ENCODE results near the gene NCKAP1.
"Not testable (repeated sequence)": the region's sequence is repeated elsewhere in the genome, so short reads cannot be mapped to it uniquely, and the experiment has no call there.

Gene NCKAP1

GRCh38 chr2:182895169-182895568 lies 143.1 kb downstream of the NCKAP1 start:
- no peak for FAIRE-seq
- TF ChIP-seq POLR2AphosphoS5 (IDR thresholded peaks at IDR 0.05; ENCODE audit: low read depth, low read length) (no peak), TAF1 (IDR thresholded peaks at IDR 0.05; ENCODE audit: borderline replicate concordance, low read depth, low read length) (no peak), POLR2A (IDR thresholded peaks at IDR 0.05; ENCODE audit: low read depth, low read length) (no peak)

DNA sequence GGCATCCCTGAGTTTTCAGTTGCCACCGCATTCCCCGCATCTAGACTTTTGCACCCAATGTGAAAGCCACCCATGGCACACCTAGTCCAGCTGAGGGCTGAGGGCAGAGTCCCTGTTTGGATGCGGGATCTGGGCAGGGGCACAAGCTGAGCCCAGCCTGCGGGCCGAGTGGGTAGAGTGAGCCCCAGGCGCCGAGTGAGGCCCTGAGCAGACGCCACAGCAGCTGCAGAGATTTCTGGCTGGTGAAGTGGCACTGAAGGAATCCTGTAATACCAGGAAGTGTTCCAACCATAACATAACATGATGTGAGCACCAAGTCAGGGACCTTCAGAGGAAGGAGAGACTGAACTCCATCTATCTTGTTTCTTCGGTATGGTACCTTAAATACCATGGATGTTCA lies 144.1 kb downstream of the NCKAP1 start:
- TF ChIP-seq POLR2AphosphoS5 (IDR thresholded peaks at IDR 0.05; ENCODE audit: low read depth, low read length) (no peak), POLR2A (IDR thresholded peaks at IDR 0.05; ENCODE audit: low read depth, low read length) (no peak), TAF1 (IDR thresholded peaks at IDR 0.05; ENCODE audit: borderline replicate concordance, low read depth, low read length) (no peak)
- FAIRE-seq (no peak), DNase-seq (ENCODE audit: insufficient read length) (no peak)

More at GRCh38 chr2:182895169-182895568, 143.1 kb downstream of the NCKAP1 start:
- DNase-seq (ENCODE audit: insufficient read length), result no peak

- TF ChIP-seq POLR2AphosphoS5 (IDR thresholded peaks at IDR 0.05; ENCODE audit: low read depth, low read length) (no peak), POLR2A (IDR thresholded peaks at IDR 0.05; ENCODE audit: low read depth, low read length) (no peak), TAF1 (IDR thresholded peaks at IDR 0.05; ENCODE audit: borderline replicate concordance, low read depth, low read length) (no peak)
- FAIRE-seq (no peak), DNase-seq (ENCODE audit: insufficient read length) (no peak)
Observed at GRCh38 chr2:182893666-182894065, 144.6 kb downstream of the NCKAP1 start.

- DNase-seq (ENCODE audit: insufficient read length); FAIRE-seq: not testable (repeated sequence)
Observed at GRCh38 chr2:182893035-182893434, 145.2 kb downstream of the NCKAP1 start.

DNA sequence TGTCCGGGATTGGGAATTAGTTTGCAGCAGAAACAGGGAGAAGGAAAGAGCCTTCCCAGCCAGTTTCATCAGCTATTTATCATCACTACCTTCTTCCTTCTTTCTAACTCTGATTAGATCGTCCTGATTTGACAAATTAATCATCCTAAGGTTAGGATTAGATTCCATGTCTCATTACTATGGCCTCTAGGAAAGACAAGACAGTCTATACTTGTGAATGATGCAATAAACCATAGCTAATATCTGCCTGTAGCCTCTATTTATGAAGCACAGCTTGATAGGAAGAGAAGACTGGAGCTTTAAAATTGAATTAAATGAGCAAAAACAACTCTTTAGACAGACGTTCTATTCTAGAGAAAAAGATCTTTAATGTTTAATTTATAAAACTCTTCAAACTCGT lies 146.6 kb downstream of the NCKAP1 start:
- DNase-seq (ENCODE audit: insufficient read length) (no peak), FAIRE-seq (no peak)
- TF ChIP-seq POLR2A (IDR thresholded peaks at IDR 0.05; ENCODE audit: low read depth, low read length) (no peak), TAF1 (IDR thresholded peaks at IDR 0.05; ENCODE audit: borderline replicate concordance, low read depth, low read length) (no peak), POLR2AphosphoS5 (IDR thresholded peaks at IDR 0.05; ENCODE audit: low read depth, low read length) (no peak)

GRCh38 chr2:182890773-182891378 lies 147.4 kb downstream of the NCKAP1 start:
- no peak for FAIRE-seq
- TF ChIP-seq POLR2AphosphoS5 (IDR thresholded peaks at IDR 0.05; ENCODE audit: low read depth, low read length), result no peak
- TF ChIP-seq POLR2A (IDR thresholded peaks at IDR 0.05; ENCODE audit: low read depth, low read length), result no peak
- no peak for TF ChIP-seq TAF1 (IDR thresholded peaks at IDR 0.05; ENCODE audit: borderline replicate concordance, low read depth, low read length)
- DNase-seq (ENCODE audit: insufficient read length), result no peak

DNA sequence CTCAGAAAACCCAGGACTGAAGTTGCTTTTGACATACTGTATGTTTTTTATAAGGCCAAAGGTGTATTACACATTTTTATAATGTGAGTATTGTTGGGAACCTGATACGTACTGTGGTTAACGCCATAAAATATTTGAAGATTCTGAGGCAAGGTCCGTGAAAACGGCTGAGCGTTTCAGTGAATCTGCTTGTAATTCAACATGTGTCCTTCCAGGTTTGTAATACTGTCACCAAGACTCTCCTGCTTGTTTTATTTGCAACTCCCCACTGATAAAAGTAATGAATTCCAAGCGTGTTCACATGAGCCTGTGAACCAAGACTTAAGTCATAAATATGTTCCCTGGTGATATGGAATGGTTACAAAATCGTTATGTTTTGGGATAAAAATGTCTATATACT lies 148.0 kb downstream of the NCKAP1 start:
- no peak for FAIRE-seq
- no peak for TF ChIP-seq TAF1 (IDR thresholded peaks at IDR 0.05; ENCODE audit: borderline replicate concordance, low read depth, low read length)
- no peak for TF ChIP-seq POLR2A (IDR thresholded peaks at IDR 0.05; ENCODE audit: low read depth, low read length)
- no peak for TF ChIP-seq POLR2AphosphoS5 (IDR thresholded peaks at IDR 0.05; ENCODE audit: low read depth, low read length)
- DNase-seq (ENCODE audit: insufficient read length), result no peak

- FAIRE-seq (no peak), DNase-seq (ENCODE audit: insufficient read length) (no peak)
- TF ChIP-seq POLR2AphosphoS5 (IDR thresholded peaks at IDR 0.05; ENCODE audit: low read depth, low read length) (no peak), TAF1 (IDR thresholded peaks at IDR 0.05; ENCODE audit: borderline replicate concordance, low read depth, low read length) (no peak), POLR2A (IDR thresholded peaks at IDR 0.05; ENCODE audit: low read depth, low read length) (no peak)
Observed at GRCh38 chr2:182887753-182888415, 150.4 kb downstream of the NCKAP1 start.

- FAIRE-seq (no peak), DNase-seq (ENCODE audit: insufficient read length) (no peak)
- TF ChIP-seq POLR2A (IDR thresholded peaks at IDR 0.05; ENCODE audit: low read depth, low read length) (no peak), TAF1 (IDR thresholded peaks at IDR 0.05; ENCODE audit: borderline replicate concordance, low read depth, low read length) (no peak), POLR2AphosphoS5 (IDR thresholded peaks at IDR 0.05; ENCODE audit: low read depth, low read length) (no peak)
Observed at GRCh38 chr2:182887093-182887492, 151.2 kb downstream of the NCKAP1 start.

DNA sequence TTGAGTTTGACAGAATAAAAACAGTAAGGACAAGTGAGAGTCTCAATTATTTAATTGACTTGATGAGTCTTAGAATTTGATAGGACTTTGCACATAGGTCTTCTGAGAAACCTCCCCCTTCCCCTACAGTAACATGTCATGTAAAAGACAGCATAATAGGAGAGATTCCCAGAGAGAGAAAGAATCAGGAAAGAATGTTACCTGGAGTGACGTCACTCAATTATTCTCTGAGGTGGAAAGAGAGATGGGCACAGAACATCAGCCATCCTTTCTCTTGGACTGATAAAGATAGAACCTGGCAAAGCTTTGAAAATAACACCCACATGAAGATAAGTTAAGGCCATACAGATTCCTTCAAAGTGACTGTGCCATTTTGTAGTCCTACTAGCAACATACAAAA lies 152.5 kb downstream of the NCKAP1 start:
- no peak for DNase-seq (ENCODE audit: insufficient read length)
- TF ChIP-seq POLR2A (IDR thresholded peaks at IDR 0.05; ENCODE audit: low read depth, low read length) (no peak), POLR2AphosphoS5 (IDR thresholded peaks at IDR 0.05; ENCODE audit: low read depth, low read length) (no peak), TAF1 (IDR thresholded peaks at IDR 0.05; ENCODE audit: borderline replicate concordance, low read depth, low read length) (no peak)
- FAIRE-seq, result no peak

DNA sequence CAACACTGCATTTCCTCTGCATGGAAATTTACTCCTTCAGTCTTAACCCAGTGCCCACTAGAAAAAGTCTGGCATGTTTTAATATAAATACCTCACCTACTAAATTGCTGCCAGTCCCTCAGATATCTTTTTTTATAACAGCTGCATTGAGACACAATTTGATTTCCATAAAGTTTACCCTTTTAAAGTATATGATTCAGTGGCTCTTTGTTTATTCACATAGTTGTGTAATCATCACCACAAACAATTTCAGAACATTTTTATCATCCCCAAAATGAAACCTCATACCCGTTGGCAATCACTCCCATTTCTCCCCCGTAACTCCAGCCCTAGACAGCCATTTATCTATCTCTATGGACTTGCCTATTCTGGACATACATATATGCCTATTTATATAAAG lies 154.8 kb downstream of the NCKAP1 start:
- DNase-seq (ENCODE audit: insufficient read length) (no peak), FAIRE-seq (no peak)
- TF ChIP-seq TAF1 (IDR thresholded peaks at IDR 0.05; ENCODE audit: borderline replicate concordance, low read depth, low read length) (no peak), POLR2A (IDR thresholded peaks at IDR 0.05; ENCODE audit: low read depth, low read length) (no peak), POLR2AphosphoS5 (IDR thresholded peaks at IDR 0.05; ENCODE audit: low read depth, low read length) (no peak)

DNA sequence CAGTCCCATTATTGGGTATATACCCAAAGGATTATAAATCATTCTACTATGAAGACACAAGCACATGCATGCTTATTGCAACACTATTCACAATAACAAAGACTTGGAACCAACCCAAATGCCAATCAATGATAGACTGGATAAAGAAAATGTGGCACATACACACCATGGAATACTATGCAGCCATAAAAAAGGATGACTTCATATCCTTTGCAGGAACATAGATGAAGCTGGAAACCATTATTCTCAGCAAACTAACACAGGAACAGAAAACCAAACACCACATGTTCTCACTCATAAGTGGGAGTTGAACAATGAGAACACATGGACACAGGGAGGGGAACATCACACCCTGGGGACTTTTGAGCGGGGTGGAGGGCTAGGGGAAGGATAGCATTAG lies 158.2 kb downstream of the NCKAP1 start:
- not testable (repeated sequence) for FAIRE-seq; DNase-seq (ENCODE audit: insufficient read length)

- not testable (repeated sequence) for FAIRE-seq; DNase-seq (ENCODE audit: insufficient read length)
Observed at GRCh38 chr2:182876653-182877052, 161.6 kb downstream of the NCKAP1 start.
